OCI-LY7 (cell line): ENCODE data around the gene THUMPD3.

ENCODE experiments used
- EZH2phosphoT487 ChIP-seq: fragments of 200-600 bp; sonication (generic); IDR thresholded peaks from 2 replicates; pipeline ENCODE4 v1.6.1; 2018; ENCODE audit warnings: low read depth, borderline replicate concordance, mild to moderate bottlenecking, mixed run types, antibody characterized with exemption, low read length, moderate library complexity, mixed read lengths
- TF ChIP-seq, protein P1 (sequence below): fragments of 200-600 bp; sonication (generic); conservative IDR thresholded peaks from 2 replicates; pipeline ENCODE4 v1.5.1; 2014; ENCODE audit warnings: mild to moderate bottlenecking, antibody characterized with exemption, low read length, moderate library complexity, mixed read lengths

- TF ChIP-seq, protein P1, sequence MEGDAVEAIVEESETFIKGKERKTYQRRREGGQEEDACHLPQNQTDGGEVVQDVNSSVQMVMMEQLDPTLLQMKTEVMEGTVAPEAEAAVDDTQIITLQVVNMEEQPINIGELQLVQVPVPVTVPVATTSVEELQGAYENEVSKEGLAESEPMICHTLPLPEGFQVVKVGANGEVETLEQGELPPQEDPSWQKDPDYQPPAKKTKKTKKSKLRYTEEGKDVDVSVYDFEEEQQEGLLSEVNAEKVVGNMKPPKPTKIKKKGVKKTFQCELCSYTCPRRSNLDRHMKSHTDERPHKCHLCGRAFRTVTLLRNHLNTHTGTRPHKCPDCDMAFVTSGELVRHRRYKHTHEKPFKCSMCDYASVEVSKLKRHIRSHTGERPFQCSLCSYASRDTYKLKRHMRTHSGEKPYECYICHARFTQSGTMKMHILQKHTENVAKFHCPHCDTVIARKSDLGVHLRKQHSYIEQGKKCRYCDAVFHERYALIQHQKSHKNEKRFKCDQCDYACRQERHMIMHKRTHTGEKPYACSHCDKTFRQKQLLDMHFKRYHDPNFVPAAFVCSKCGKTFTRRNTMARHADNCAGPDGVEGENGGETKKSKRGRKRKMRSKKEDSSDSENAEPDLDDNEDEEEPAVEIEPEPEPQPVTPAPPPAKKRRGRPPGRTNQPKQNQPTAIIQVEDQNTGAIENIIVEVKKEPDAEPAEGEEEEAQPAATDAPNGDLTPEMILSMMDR, result no peak
- TF ChIP-seq EZH2phosphoT487, result no peak
Observed at GRCh38 chr3:9342696-9343095, 20.2 kb upstream of the THUMPD3 start.
